Heart left ventricle (tissue), 16 donors: ENCODE measurements around the gene QDPR. TPM values are rescaled to one million over a fixed set of nuclear protein-coding genes. Genes with fewer than 3 reads are reported as not detected.

ENCODE experiments used
- ATAC-seq, 4 donors: fragments of 200-7000 bp; cut with Tn5 transposase; one replicate each; pipeline ENCODE4 v1.9.1; 2020 to 2022; ENCODE audit warnings: moderate library complexity in 4 of 4, mild to moderate bottlenecking in 3 of 4, moderate number of reproducible peaks in 1 of 4
- DNase-seq, 5 donors: peaks; one replicate each; pipeline ENCODE4 v3.0.0-alpha.2; 2020
- H3K27ac ChIP-seq, 12 donors: fragments of 200-600 bp; sonication (generic) in 4 of 12; one replicate each; pipeline versions ENCODE4 v1.5.0 to v1.8.0; 2016 to 2022; ENCODE audit warnings: mild to moderate bottlenecking in 2 of 12
- H3K27me3 ChIP-seq, 9 donors: fragments of 200-600 bp; sonication (generic) in 2 of 9; one replicate each; pipeline versions ENCODE4 v1.5.1 to v1.8.0; 2016 to 2022; ENCODE audit warnings: mild to moderate bottlenecking in 3 of 9
- H3K36me3 ChIP-seq, 9 donors: fragments of 200-600 bp; sonication (generic) in 2 of 9; one replicate each; pipeline versions ENCODE4 v1.5.0 to v1.8.0; 2018 to 2022; ENCODE audit warnings: mild to moderate bottlenecking in 2 of 9
- H3K4me1 ChIP-seq, 12 donors: fragments of 200-600 bp; sonication (generic) in 4 of 12; one replicate each; pipeline versions ENCODE4 v1.5.0 to v1.8.0; 2016 to 2022; ENCODE audit warnings: mild to moderate bottlenecking in 3 of 12
- H3K4me3 ChIP-seq, 12 donors: fragments of 200-600 bp; sonication (generic) in 4 of 12; one replicate each; pipeline versions ENCODE4 v1.5.0 to v1.8.0; 2017 to 2022; ENCODE audit warnings: mild to moderate bottlenecking in 9 of 12, moderate library complexity in 4 of 12
- H3K9me3 ChIP-seq, 12 donors: fragments of 200-600 bp; sonication (generic) in 4 of 12; one replicate each; pipeline versions ENCODE4 v1.5.0 to v1.8.0; 2016 to 2022; ENCODE audit warnings: mild to moderate bottlenecking in 1 of 12
- POLR2A ChIP-seq, 2 donors: fragments of 450-650 bp; IDR thresholded peaks; one replicate each; pipeline ENCODE4 v1.6.1; 2017; ENCODE audit warnings: antibody characterized with exemption in 2 of 2, mild to moderate bottlenecking in 2 of 2, moderate library complexity in 2 of 2
- WGBS, 4 donors: extraction: QIAGEN DNeasy Blood & Tissue Kit in 2 of 4; methylation state at CpG; one replicate each; pipeline versions ENCODE4 v1.1.5 to v1.1.7; 2013 to 2018; 5-methylcytosine and 5-hydroxymethylcytosine counted together
- intact Hi-C, 10 donors: fragments of 100-400 bp; cut with DNase I; formaldehyde crosslinking; loops; one replicate each; pipeline versions ENCODE4 v1.11.1 to v1.14.2; 2022
- polyA plus RNA-seq, 2 donors: library from polyadenylated mRNA; stranded (reverse); fragments of 200-250 nt; gene quantifications; one replicate each; pipeline ENCODE4 v1.2.3, GENCODE V29; 2013
- total RNA-seq, 9 donors: library from RNA; depleted of rRNA in 2 of 9; stranded (reverse); fragments of >200 nt in 2 of 9; fragmentation: NEBNext Ultra II Directional in 3 of 9; extraction: Animal tissue kit (Norgen Biotek cat#: 25700) in 3 of 9; gene quantifications; one replicate each; pipeline versions ENCODE4 v1.1.0 to v1.2.4, GENCODE V29; 2016 to 2023
- TF ChIP-seq, protein P1 (sequence below), 12 donors: fragments of 200-600 bp; sonication (generic) in 4 of 12; IDR thresholded peaks; one replicate each; pipeline versions ENCODE4 v1.5.0 to v1.8.0; 2018 to 2022; ENCODE audit warnings: antibody characterized with exemption in 12 of 12, mild to moderate bottlenecking in 5 of 12
- donor health status: ischemic (EF 13 %, LVEDD 7.1; RV severe dilation, severe dysfunction).
- donor health status: healthy with polysubstance abuse.
- donor health status: DM: no; HTN: yes; CAD: no.
- donor health status: DM: no; HTN: no; CAD: no.
- donor health status: ischemic (EF 25% LVEDD 6.9; RV normal size, moderate dysfunction).
- donor health status: ischemic (EF 25% LVEDD 5.7; RV mildly dilated, moderate dysfunction).
- donor health status: healthy.
- donor health status: DM: yes; HTN: yes; CAD: no.
- donor health status: ischemic (EF 35%, LVEDD 5.7; RV mildly dilated, moderate dysfunction).
- donor health status: nonischemic (EF 11% LVEDD 7.7; RV severe dilation, severe dysfunction).
- donor health status: DM: yes; HTN: yes; CAD: no.
- donor health status: PGD.
- donor health status: ischemic (EF 29% LVEDD 5.4; RV normal size, mild dysfunction).
- donor health status: nonischemic (EF 23%, LVEDD 6.1; RV moderate dilation, normal function).

QDPR gene
- total and polyA plus RNA-seq, 11 donors, result 22.7 to 66.2 (median 42.5) TPM

DNA sequence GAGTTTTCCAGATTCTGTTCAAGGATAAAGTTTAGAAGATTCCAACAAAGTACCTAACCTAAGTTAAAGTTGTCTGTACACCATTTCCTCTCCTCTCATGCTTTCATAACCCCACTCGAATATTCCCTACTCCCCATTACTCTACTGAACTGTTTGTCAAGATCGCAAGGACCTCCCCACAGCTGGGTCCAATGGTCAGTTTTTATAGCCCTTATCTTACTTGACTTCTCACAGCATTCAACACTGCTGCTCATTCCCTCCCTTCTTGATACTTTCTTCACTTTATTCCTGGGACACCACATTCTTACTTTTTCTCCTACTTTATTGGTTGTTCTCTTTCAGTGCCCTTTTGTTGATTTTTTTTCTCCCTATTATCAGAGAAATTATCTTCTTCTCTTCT lies 30.9 kb downstream of the QDPR start:
- Histone ChIP-seq H3K27me3 (no peaks in the 10 kb centered on the region), H3K9me3 (peaks cover 0 to 29% (median 4%) of the 10 kb centered on the region in 12 donors), H3K36me3 (peaks cover 0 to 35% (median 18%) of the 10 kb centered on the region in 9 donors), H3K27ac (no peak overlapping the region), H3K4me1 (peaks cover 0 to 4% (median 0%) of the 10 kb centered on the region in 12 donors), H3K4me3 (no peak overlapping the region)
- intact Hi-C loops, result no loop called here
- DNase-seq (no peak), ATAC-seq (no peak)
- 88 to 93% (median 90%) methylated on average over 2 of the region's 2 CpGs for WGBS, 4 donors
- TF ChIP-seq, protein P1, sequence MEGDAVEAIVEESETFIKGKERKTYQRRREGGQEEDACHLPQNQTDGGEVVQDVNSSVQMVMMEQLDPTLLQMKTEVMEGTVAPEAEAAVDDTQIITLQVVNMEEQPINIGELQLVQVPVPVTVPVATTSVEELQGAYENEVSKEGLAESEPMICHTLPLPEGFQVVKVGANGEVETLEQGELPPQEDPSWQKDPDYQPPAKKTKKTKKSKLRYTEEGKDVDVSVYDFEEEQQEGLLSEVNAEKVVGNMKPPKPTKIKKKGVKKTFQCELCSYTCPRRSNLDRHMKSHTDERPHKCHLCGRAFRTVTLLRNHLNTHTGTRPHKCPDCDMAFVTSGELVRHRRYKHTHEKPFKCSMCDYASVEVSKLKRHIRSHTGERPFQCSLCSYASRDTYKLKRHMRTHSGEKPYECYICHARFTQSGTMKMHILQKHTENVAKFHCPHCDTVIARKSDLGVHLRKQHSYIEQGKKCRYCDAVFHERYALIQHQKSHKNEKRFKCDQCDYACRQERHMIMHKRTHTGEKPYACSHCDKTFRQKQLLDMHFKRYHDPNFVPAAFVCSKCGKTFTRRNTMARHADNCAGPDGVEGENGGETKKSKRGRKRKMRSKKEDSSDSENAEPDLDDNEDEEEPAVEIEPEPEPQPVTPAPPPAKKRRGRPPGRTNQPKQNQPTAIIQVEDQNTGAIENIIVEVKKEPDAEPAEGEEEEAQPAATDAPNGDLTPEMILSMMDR (IDR thresholded peaks at IDR 0.05), result no peak
- TF ChIP-seq POLR2A (IDR thresholded peaks at IDR 0.05), result no peak

GRCh38 chr4:17480210-17480927 lies 31.5 kb downstream of the QDPR start:
- intact Hi-C loops, result no loop called here
- DNase-seq (peak in 1 of 5 donors; percentile 37), ATAC-seq (peak; percentile 81 to 88 (median 86))
- peaks cover 0 to 4% (median 0%) of the 10 kb centered on the region in 12 donors for H3K4me1 ChIP-seq
- H3K9me3 ChIP-seq, result peaks cover 0 to 29% (median 4%) of the 10 kb centered on the region in 12 donors
- no peak overlapping the region for H3K4me3 ChIP-seq
- peaks cover 0 to 29% (median 15%) of the 10 kb centered on the region in 9 donors for H3K36me3 ChIP-seq
- TF ChIP-seq POLR2A (IDR thresholded peaks at IDR 0.05), result no peak
- peak overlapping the region in 2 of 12 donors; percentile 27 for H3K27ac ChIP-seq
- no peaks in the 10 kb centered on the region for H3K27me3 ChIP-seq
- WGBS, 4 donors, result 52 to 68% (median 65%) methylated on average over 7 of the region's 7 CpGs

GRCh38 chr4:17477774-17478472 lies 34.0 kb downstream of the QDPR start:
- intact Hi-C loops, result loop anchor here in 1 of 10 donors (10.0 kb wide), 1 partner anchor 123 kb away; no protein-coding TSS in a partner anchor
- H3K4me1 ChIP-seq, result peaks cover 0 to 4% (median 0%) of the 10 kb centered on the region in 12 donors

GRCh38 chr4:17476853-17477252 lies 35.0 kb downstream of the QDPR start:
- 79 to 91% (median 85%) methylated on average over 3 of the region's 3 CpGs for WGBS, 4 donors
- peaks cover 0 to 25% (median 4%) of the 10 kb centered on the region in 12 donors for H3K9me3 ChIP-seq

More at GRCh38 chr4:17477774-17478472, 34.0 kb downstream of the QDPR start:
- no peak overlapping the region for H3K27ac ChIP-seq
- TF ChIP-seq, protein P1 (IDR thresholded peaks at IDR 0.05), result no peak
- no peak for TF ChIP-seq POLR2A (IDR thresholded peaks at IDR 0.05)
- peaks cover 0 to 29% (median 4%) of the 10 kb centered on the region in 12 donors for H3K9me3 ChIP-seq
- 83 to 96% (median 89%) methylated on average over 9 of the region's 9 CpGs for WGBS, 4 donors
- H3K36me3 ChIP-seq, result peaks cover 0 to 6% (median under 1%) of the 10 kb centered on the region in 9 donors
- ATAC-seq (no peak), DNase-seq (no peak)
- no peak overlapping the region for H3K4me3 ChIP-seq
- no peaks in the 10 kb centered on the region for H3K27me3 ChIP-seq

More at GRCh38 chr4:17476853-17477252, 35.0 kb downstream of the QDPR start:
- TF ChIP-seq, protein P1 (IDR thresholded peaks at IDR 0.05), result no peak
- TF ChIP-seq POLR2A (IDR thresholded peaks at IDR 0.05), result no peak
- Histone ChIP-seq H3K4me3 (no peak overlapping the region), H3K27me3 (no peaks in the 10 kb centered on the region), H3K36me3 (peaks cover 0 to 6% (median 0%) of the 10 kb centered on the region in 9 donors), H3K4me1 (peaks cover 0 to 4% (median 0%) of the 10 kb centered on the region in 12 donors), H3K27ac (no peak overlapping the region)
- ATAC-seq (no peak), DNase-seq (no peak)
- intact Hi-C loops, result loop anchor here in 1 of 10 donors (10.0 kb wide), 1 partner anchor 122 kb away; no protein-coding TSS in a partner anchor
